Osteoblast (primary cell): ENCODE results near the gene DDR1. TPM values are rescaled to one million over a fixed set of nuclear protein-coding genes. Genes with fewer than 3 reads are reported as not detected.

Experiments used
- DNase-seq: peaks from one replicate; pipeline ENCODE4 v3.0.0; 2011; ENCODE audit warnings: low spot score, mixed read lengths; ENCODE audit not compliant: insufficient read length; ENCODE audit errors: missing footprints
- H2AFZ ChIP-seq: 2 replicates; pipeline ENCODE4 v1.6.0; 2011; ENCODE audit warnings: mild to moderate bottlenecking, low read length
- H3K27ac ChIP-seq: 2 replicates; pipeline ENCODE4 v1.5.1; 2011; ENCODE audit warnings: mild to moderate bottlenecking, low read depth, low read length, moderate library complexity
- H3K27me3 ChIP-seq: 2 replicates; pipeline ENCODE4 v1.6.0; 2012; ENCODE audit warnings: mild to moderate bottlenecking, control low read depth, inconsistent platforms, low read length, moderate library complexity; ENCODE audit not compliant: insufficient read depth
- H3K36me3 ChIP-seq: 2 replicates; pipeline ENCODE4 v1.5.1; 2011; ENCODE audit warnings: mild to moderate bottlenecking, low read length, control low read depth, moderate library complexity; ENCODE audit not compliant: insufficient read depth
- H3K4me1 ChIP-seq: 2 replicates; pipeline ENCODE4 v1.5.1; 2011; ENCODE audit warnings: mild to moderate bottlenecking, low read length, control low read depth, moderate library complexity; ENCODE audit not compliant: insufficient read depth
- H3K4me2 ChIP-seq: 2 replicates; pipeline ENCODE4 v1.6.0; 2011; ENCODE audit warnings: mild to moderate bottlenecking, low read length; ENCODE audit not compliant: insufficient read depth
- H3K4me3 ChIP-seq: fragments of 200-600 bp; sonication (generic); 3 replicates; pipeline ENCODE4 v1.5.1; 2012; ENCODE audit warnings: mild to moderate bottlenecking, low read length, inconsistent platforms; ENCODE audit not compliant: insufficient read depth
- H3K79me2 ChIP-seq: 2 replicates; pipeline ENCODE4 v1.6.0; 2012; ENCODE audit warnings: mild to moderate bottlenecking, low read length, control low read depth, inconsistent platforms; ENCODE audit not compliant: insufficient read depth
- H3K9me3 ChIP-seq: 2 replicates; pipeline ENCODE4 v1.5.1; 2011; ENCODE audit warnings: low read depth, low read length, control low read depth
- H4K20me1 ChIP-seq: 2 replicates; pipeline ENCODE4 v1.6.0; 2012; ENCODE audit warnings: mild to moderate bottlenecking, low read length, control low read depth; ENCODE audit not compliant: insufficient read depth
- CTCF ChIP-seq: IDR thresholded peaks from 2 replicates; pipeline ENCODE4 v1.5.1; 2011; ENCODE audit warnings: mild to moderate bottlenecking, low read depth, low read length, moderate library complexity; ENCODE audit errors: extremely low read depth
- total RNA-seq: library from RNA; depleted of rRNA; stranded (reverse); fragments of >200 nt; gene quantifications from 2 replicates; pipeline ENCODE4 v1.2.3, GENCODE V29; 2012

The DDR1 gene
- 13.0 and 22.4 TPM in 2 replicates for total RNA-seq

GRCh38 chr6:30883685-30884520 is at the start of gene DDR1:
Gene DDR1 (plus strand): TSS chr6:30884519. CDS start chr6:30888730, 4,211 bp downstream.
- Histone ChIP-seq H4K20me1 (peaks cover 5% of the 10 kb centered on the region), H3K9me3 (no peaks in the 10 kb centered on the region), H3K27me3 (no peaks in the 10 kb centered on the region), H3K4me1 (peaks cover 43% of the 10 kb centered on the region), H3K4me3 (peak within 1 kb of the TSS; percentile 79), H3K79me2 (peaks cover 21% of the 10 kb centered on the region), H3K36me3 (no peaks in the 10 kb centered on the region), H3K4me2 (peak within 1 kb of the TSS; percentile 96), H2AFZ (peak within 1 kb of the TSS; percentile 73), H3K27ac (peak within 1 kb of the TSS; percentile 32)
- DNase-seq: peak; percentile 98
- no peak for TF ChIP-seq CTCF

- Histone ChIP-seq H3K79me2 (no peaks in the 10 kb centered on the region), H2AFZ (peak overlapping the region; percentile 14), H4K20me1 (no peaks in the 10 kb centered on the region), H3K27me3 (no peaks in the 10 kb centered on the region), H3K36me3 (no peaks in the 10 kb centered on the region), H3K9me3 (no peaks in the 10 kb centered on the region), H3K4me3 (no peak overlapping the region), H3K27ac (no peak overlapping the region), H3K4me1 (peaks cover 24% of the 10 kb centered on the region), H3K4me2 (no peak overlapping the region)
- peak; percentile 65 for DNase-seq
- no peak for TF ChIP-seq CTCF
Observed at GRCh38 chr6:30834646-30835045, 49.7 kb upstream of the DDR1 start.

GRCh38 chr6:30835576-30835975 is 48.7 kb upstream of the DDR1 start:
- H3K27ac ChIP-seq: peak overlapping the region; percentile 39
- peaks cover 24% of the 10 kb centered on the region for H3K4me1 ChIP-seq
- H2AFZ ChIP-seq: no peak overlapping the region
- no peak for DNase-seq
- H4K20me1 ChIP-seq: no peaks in the 10 kb centered on the region
- no peaks in the 10 kb centered on the region for H3K36me3 ChIP-seq
- no peaks in the 10 kb centered on the region for H3K27me3 ChIP-seq
- H3K4me2 ChIP-seq: no peak overlapping the region
- no peaks in the 10 kb centered on the region for H3K79me2 ChIP-seq
- H3K9me3 ChIP-seq: no peaks in the 10 kb centered on the region
- no peak overlapping the region for H3K4me3 ChIP-seq
- no peak for TF ChIP-seq CTCF

- Histone ChIP-seq H3K4me3 (no peak overlapping the region), H2AFZ (no peak overlapping the region), H3K27me3 (no peaks in the 10 kb centered on the region), H3K4me1 (peaks cover 28% of the 10 kb centered on the region), H4K20me1 (no peaks in the 10 kb centered on the region), H3K4me2 (peak overlapping the region; percentile 41), H3K27ac (peak overlapping the region; percentile 53), H3K36me3 (no peaks in the 10 kb centered on the region), H3K79me2 (no peaks in the 10 kb centered on the region), H3K9me3 (no peaks in the 10 kb centered on the region)
- no peak for TF ChIP-seq CTCF
- peak; percentile 79 for DNase-seq
Observed at GRCh38 chr6:30836431-30836866, 47.9 kb upstream of the DDR1 start.
